GM12878 (cell line): ENCODE measurements around the gene TARBP1.

Experiments
- CREB1 ChIP-seq: IDR thresholded peaks from 2 replicates; pipeline ENCODE4 v1.6.1; 2012; ENCODE audit warnings: low read depth, mild to moderate bottlenecking, inconsistent platforms
- EZH2 ChIP-seq: IDR thresholded peaks from 2 replicates; pipeline ENCODE4 v1.6.1; 2012; ENCODE audit warnings: low read depth, mild to moderate bottlenecking, control low read depth, inconsistent platforms, low read length, borderline replicate concordance; ENCODE audit not compliant: control insufficient read depth
- TF ChIP-seq, protein P1 (sequence below): fragments of 450-650 bp; IDR thresholded peaks from 2 replicates; pipeline ENCODE4 v1.6.1; 2016; ENCODE audit warnings: mild to moderate bottlenecking
- TF ChIP-seq, protein P2 (sequence below): IDR thresholded peaks from 2 replicates; pipeline ENCODE4 v1.6.1; 2012; ENCODE audit warnings: low read length, inconsistent platforms
- TF ChIP-seq, protein P3 (sequence below): IDR thresholded peaks from 2 replicates; pipeline ENCODE4 v1.6.1; 2012; ENCODE audit warnings: low read depth, low read length, improper control_type of control experiment
- TF ChIP-seq, protein P4 (sequence below), 3 experiments: IDR thresholded peaks in 2 of 3; conservative IDR thresholded peaks in 1 of 3; 2 replicates each; pipeline ENCODE4 v1.5.1; 2011; ENCODE audit warnings: low read depth in 3 of 3, low read length in 3 of 3, mild to moderate bottlenecking in 3 of 3, control low read depth in 2 of 3, moderate library complexity in 2 of 3, inconsistent platforms in 1 of 3, mixed read lengths in 1 of 3; ENCODE audit not compliant: control insufficient read depth in 2 of 3, insufficient read depth in 1 of 3; ENCODE audit errors: extremely low read depth in 1 of 3
- TF ChIP-seq, protein P5 (sequence below): fragments of 450-650 bp; IDR thresholded peaks from 2 replicates; pipeline ENCODE4 v1.6.1; 2017; ENCODE audit warnings: mild to moderate bottlenecking

DNA sequence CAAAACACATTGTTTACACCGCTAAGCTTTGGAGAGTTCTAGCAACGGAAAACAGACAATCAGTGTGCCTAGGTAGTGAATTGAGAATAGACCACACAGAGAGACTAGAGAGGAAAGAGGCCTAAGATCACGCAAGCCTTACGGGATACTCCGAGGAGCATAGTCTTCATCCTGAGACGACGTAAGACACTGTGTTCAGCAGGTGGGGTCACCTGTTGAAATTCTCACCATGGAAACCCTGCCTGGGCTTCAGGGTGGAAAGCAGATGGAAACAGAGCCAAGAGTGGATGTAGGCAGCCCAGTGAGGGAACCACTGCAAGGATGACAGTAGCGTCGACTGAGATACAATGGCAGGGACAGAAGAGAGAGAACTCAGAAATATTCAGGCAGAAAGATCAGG, 65.5 kb downstream of the TARBP1 start:
- TF ChIP-seq, protein P1, sequence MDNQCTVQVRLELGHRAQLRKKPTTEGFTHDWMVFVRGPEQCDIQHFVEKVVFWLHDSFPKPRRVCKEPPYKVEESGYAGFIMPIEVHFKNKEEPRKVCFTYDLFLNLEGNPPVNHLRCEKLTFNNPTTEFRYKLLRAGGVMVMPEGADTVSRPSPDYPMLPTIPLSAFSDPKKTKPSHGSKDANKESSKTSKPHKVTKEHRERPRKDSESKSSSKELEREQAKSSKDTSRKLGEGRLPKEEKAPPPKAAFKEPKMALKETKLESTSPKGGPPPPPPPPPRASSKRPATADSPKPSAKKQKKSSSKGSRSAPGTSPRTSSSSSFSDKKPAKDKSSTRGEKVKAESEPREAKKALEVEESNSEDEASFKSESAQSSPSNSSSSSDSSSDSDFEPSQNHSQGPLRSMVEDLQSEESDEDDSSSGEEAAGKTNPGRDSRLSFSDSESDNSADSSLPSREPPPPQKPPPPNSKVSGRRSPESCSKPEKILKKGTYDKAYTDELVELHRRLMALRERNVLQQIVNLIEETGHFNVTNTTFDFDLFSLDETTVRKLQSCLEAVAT = no peak
- TF ChIP-seq, protein P2, sequence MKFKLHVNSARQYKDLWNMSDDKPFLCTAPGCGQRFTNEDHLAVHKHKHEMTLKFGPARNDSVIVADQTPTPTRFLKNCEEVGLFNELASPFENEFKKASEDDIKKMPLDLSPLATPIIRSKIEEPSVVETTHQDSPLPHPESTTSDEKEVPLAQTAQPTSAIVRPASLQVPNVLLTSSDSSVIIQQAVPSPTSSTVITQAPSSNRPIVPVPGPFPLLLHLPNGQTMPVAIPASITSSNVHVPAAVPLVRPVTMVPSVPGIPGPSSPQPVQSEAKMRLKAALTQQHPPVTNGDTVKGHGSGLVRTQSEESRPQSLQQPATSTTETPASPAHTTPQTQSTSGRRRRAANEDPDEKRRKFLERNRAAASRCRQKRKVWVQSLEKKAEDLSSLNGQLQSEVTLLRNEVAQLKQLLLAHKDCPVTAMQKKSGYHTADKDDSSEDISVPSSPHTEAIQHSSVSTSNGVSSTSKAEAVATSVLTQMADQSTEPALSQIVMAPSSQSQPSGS = no peak
- TF ChIP-seq, protein P3, sequence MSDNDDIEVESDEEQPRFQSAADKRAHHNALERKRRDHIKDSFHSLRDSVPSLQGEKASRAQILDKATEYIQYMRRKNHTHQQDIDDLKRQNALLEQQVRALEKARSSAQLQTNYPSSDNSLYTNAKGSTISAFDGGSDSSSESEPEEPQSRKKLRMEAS = no peak
- TF ChIP-seq, protein P4, sequence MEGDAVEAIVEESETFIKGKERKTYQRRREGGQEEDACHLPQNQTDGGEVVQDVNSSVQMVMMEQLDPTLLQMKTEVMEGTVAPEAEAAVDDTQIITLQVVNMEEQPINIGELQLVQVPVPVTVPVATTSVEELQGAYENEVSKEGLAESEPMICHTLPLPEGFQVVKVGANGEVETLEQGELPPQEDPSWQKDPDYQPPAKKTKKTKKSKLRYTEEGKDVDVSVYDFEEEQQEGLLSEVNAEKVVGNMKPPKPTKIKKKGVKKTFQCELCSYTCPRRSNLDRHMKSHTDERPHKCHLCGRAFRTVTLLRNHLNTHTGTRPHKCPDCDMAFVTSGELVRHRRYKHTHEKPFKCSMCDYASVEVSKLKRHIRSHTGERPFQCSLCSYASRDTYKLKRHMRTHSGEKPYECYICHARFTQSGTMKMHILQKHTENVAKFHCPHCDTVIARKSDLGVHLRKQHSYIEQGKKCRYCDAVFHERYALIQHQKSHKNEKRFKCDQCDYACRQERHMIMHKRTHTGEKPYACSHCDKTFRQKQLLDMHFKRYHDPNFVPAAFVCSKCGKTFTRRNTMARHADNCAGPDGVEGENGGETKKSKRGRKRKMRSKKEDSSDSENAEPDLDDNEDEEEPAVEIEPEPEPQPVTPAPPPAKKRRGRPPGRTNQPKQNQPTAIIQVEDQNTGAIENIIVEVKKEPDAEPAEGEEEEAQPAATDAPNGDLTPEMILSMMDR (IDR thresholded peaks at IDR 0.05 in 2 of 3, conservative IDR thresholded peaks at IDR 0.05 in 1 of 3; ENCODE audit: control insufficient read depth in 2 of 3, extremely low read depth in 1 of 3, insufficient read depth in 1 of 3, low read depth in 3 of 3, low read length in 3 of 3) = no peak
- TF ChIP-seq EZH2 = no peak
- TF ChIP-seq, protein P5, sequence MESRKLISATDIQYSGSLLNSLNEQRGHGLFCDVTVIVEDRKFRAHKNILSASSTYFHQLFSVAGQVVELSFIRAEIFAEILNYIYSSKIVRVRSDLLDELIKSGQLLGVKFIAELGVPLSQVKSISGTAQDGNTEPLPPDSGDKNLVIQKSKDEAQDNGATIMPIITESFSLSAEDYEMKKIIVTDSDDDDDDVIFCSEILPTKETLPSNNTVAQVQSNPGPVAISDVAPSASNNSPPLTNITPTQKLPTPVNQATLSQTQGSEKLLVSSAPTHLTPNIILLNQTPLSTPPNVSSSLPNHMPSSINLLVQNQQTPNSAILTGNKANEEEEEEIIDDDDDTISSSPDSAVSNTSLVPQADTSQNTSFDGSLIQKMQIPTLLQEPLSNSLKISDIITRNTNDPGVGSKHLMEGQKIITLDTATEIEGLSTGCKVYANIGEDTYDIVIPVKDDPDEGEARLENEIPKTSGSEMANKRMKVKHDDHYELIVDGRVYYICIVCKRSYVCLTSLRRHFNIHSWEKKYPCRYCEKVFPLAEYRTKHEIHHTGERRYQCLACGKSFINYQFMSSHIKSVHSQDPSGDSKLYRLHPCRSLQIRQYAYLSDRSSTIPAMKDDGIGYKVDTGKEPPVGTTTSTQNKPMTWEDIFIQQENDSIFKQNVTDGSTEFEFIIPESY = no peak
- TF ChIP-seq CREB1 = no peak
